GM21717 (cell line): ENCODE measurements around the gene ZNF418.
"Not testable (repeated sequence)": the region's sequence is repeated elsewhere in the genome, so short reads cannot be mapped to it uniquely, and the experiment has no call there.

ENCODE experiments used
- ATAC-seq: cut with Tn5 transposase; IDR thresholded peaks from one replicate; pipeline ENCODE4 v1.9.1; 2021; ENCODE audit warnings: mild to moderate bottlenecking, moderate library complexity; ENCODE audit not compliant: unreplicated experiment

ZNF418 gene

GRCh38 chr19:57890706-57891105 lies 44.5 kb downstream of the ZNF418 start:
- ATAC-seq = not testable (repeated sequence)

GRCh38 chr19:57888560-57889231 lies 46.5 kb downstream of the ZNF418 start, which contains the start of gene ZNF814:
ZNF814 (minus strand) TSS chr19:57889037; CDS start chr19:57888802, 235 bp downstream.
- no peak for ATAC-seq

GRCh38 chr19:57888107-57888559 lies 47.1 kb downstream of the ZNF418 start:
- ATAC-seq = no peak

- ATAC-seq = no peak
These were observed 47.8 kb downstream of the ZNF418 start for GRCh38 chr19:57887195-57887941.

GRCh38 chr19:57886046-57886445 lies 49.2 kb downstream of the ZNF418 start:
- no peak for ATAC-seq

GRCh38 chr19:57873883-57874799 lies 61.1 kb downstream of the ZNF418 start:
- ATAC-seq = not testable (repeated sequence)

GRCh38 chr19:57872450-57872849 lies 62.8 kb downstream of the ZNF418 start:
- ATAC-seq = no peak
